GM18502 (cell line): ENCODE measurements around the gene WDR48.

ENCODE experiments used
- ATAC-seq: cut with Tn5 transposase; IDR thresholded peaks from one replicate; pipeline ENCODE4 v1.9.1; 2021; ENCODE audit warnings: mild to moderate bottlenecking; ENCODE audit not compliant: unreplicated experiment, poor library complexity

WDR48 gene

DNA sequence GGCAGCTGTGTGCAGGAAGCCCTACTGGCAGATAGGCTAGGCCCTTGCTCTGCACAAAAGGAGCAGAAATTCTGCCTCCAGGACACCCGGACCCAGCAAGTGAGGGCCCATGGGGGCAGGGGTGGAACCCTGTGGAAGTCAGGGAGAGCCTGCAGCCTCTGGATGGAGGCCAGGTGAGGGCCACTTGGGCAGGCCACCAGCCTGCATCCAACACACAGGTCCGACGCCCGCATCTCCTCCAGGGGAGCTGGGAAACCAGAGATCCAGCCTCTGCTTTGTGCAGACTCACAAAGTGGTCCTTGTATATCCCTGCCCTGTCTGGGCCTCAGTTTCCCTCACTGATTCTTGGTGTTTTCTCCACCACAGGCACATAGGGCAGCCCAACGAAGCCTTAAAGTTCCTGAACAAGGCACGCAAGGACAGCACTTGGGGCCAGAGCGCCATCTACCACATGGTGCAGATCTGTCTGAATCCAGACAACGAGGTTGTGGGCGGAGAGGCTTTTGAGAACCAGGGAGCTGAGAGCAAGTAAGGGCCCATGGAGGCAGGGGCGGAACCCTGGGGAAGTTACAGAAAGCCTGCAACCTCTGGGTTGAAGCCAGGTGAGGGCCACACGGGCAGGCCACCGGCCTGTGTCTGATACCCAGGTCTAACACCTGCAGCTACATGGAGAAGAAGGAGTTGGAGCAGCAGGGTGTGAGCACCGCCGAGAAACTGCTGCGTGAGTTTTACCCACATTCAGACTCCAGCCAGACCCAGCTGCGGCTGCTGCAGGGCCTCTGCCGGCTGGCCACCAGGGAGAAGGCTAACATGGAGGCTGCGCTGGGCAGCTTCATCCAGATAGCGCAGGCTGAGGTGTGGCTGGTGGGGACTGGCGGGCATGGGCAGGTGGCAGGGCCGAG is 85.0 kb downstream of the WDR48 start:
- ATAC-seq: no peak

DNA sequence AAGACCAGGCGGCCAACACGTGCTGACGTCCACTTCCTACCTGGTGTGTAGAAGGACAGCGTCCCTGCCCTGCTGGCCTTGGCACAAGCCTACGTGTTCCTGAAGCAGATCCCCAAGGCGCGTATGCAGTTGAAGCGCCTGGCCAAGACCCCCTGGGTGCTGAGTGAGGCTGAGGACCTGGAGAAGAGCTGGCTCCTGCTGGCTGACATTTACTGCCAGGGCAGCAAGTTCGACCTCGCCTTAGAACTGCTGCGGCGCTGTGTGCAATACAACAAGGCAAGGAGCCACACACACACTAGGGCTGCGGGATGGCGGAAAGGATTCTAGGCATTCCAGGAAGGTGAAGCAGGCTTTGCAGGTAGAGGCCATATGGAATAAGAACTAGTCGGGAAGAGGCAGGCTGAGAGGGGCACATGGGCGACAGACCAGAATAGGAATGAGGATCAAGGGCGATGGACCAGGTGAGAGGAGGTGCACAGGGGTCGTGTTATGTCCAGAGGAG is 85.7 kb downstream of the WDR48 start:
- no peak for ATAC-seq

DNA sequence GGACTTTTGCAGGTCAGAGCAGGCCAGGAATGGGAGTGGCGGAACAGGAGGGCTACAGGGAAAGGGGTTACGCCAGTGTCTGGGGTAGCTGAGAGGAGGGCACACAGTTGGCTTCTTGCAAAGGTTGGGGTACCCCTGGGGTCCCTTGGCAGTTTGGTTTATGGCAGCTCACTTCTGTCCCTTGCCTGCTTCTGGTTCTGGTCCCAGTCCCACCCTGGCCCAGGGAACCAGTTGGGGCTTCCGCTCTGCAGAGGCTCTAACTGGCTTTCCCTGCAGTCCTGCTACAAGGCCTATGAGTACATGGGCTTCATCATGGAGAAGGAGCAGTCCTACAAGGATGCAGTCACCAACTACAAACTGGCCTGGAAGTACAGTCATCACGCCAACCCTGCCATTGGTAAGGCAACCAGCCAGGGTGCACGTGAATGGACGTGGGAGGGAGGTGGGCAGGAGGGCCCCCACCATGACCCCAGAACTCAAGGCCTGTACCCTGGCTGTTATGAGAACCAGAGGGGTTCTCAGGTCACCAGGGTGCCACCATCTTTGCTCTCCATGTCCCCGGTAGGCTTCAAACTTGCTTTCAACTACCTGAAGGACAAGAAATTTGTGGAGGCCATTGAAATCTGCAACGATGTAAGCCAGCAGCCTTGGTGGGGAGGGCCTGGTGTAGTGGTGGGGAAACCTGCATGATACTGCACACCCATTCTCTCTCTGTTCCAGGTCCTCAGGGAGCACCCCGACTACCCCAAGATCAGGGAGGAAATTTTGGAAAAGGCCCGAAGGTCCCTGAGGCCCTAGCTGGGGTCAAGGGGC is 86.4 kb downstream of the WDR48 start:
- no peak for ATAC-seq

DNA sequence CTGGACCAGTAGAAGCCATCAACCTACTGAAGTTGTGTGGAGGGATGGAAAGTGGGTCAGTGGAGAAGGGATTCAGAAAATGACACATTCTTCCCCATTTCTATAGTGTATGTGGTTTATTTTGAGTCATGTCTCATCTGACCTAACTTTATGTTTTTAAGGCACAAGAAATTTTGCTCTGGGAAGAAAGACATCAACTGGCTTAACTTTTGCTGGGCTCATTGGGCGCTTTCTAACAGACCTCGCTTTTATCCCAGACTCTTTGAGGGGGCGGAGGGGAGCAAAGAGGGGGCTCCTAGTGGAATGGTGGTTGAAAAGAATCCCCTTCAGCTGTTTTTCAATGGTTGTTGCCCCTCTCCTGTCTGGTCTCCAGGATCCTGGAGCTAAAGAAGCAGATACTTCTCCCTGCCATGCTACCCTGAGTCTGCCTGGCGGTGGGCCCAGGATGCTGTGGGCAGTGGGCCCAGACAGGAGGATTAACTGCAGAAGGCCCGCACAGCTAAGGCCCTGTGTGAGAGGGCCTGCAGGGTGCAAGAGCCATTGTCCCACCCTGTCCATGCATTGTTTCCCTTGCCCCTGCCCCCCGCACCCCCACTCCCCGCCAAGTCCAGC is 87.1 kb downstream of the WDR48 start:
- no peak for ATAC-seq

DNA sequence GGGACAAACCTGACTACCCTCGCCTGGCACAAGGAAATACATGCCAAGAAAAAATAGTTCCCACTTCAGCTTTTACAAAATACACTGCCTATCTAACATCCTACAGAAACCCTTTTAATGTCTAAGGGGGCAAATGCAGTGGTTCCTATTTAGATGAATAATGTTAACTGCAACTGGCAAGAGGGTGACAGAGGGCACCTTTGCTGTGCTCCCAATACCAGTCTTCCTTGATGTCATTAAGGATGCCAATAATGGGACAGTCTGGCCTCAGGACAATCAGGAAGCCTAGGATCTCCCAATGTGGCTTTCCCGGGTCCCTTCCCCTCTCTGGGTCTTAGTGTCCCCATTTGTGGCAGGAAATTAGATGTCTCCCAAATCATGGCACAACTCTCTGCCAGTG is 87.6 kb downstream of the WDR48 start:
- no peak for ATAC-seq

DNA sequence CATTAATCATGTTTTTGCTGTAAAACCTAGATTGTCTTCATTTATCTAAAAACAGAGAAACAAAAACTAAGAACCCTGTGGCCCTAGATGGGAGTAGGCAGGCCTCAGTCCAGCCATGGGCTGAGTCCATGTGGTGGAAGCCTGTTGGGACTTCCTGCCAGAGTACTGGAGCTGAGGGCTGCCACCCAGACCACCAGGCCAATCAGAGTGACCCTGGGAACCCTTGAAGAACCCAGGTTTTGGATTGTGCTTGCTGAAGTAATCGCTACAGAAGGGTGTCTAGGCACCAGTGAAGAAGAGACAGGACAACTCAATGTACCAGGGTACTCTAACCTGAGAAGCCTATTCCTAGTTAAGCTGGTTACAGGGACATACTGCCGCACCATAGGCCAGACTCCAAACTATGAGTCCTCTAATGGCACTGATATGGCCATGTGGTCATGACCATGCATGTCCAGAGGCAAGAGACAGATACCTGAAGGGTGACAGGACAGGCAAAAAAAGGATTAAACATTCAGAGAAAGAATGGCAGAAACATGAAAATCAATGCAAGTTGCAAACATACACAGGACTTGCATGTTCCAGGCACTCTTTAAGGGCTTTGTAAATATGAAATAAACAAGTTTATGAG is 88.6 kb downstream of the WDR48 start:
- no peak for ATAC-seq

DNA sequence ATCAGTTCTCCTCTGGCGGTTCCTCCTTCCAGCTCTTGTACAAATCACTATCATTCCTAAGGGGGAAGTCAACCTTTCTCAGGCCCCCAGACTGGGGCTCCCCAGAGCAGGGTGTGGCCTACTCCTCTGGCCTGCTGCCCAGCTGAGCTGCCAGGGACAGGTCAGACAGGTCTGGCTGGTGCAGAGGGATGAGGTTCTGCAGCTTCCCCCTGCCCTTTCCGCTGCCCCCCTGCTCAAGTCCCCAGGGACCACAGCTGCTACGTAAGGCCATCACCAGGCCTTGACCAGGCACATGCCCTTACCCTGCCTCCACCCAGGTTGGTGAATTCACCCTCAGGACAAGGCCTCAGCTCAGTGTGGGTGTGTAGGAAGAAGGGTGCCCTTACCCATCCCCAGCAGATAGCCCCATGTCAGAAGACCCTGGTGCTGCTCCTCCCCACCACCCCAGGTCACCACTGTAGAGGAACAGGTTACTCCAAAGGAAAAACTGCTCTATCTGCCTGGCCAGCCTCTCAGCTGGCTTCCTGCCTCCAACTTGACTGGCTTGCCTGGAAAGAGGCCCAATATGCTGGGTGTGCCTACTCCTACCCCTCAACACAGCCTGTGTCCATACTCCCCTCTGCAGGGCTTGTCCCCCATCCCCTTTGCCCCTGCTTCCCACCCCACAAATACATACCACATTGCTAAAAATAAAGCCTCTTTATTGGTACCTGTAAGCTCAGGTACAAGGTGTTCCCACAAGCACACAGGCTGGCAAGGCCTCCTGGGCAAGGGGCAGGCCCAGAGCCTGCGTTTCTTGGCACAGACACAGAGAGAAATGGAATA is 89.6 kb downstream of the WDR48 start:
- no peak for ATAC-seq

DNA sequence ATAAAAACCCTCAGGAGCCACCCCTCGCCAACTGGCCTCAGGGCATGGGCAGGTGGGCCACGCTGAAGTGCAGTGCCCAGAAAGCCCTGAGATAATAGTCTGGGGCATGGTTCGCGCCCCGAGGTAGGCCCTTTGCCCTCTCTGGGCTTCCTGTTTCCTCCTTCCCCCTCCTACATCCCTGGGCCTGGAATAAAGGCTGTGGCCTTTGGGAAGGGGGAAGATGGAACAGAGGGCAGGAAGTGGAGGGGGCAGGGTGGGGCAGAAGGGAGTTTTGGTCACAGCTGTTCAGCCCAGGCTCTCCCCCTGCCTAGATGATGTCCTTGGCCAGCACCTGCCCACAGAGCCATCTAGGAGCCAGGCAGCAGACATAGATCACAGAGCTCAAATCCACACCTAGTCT is 90.3 kb downstream of the WDR48 start:
- no peak for ATAC-seq

DNA sequence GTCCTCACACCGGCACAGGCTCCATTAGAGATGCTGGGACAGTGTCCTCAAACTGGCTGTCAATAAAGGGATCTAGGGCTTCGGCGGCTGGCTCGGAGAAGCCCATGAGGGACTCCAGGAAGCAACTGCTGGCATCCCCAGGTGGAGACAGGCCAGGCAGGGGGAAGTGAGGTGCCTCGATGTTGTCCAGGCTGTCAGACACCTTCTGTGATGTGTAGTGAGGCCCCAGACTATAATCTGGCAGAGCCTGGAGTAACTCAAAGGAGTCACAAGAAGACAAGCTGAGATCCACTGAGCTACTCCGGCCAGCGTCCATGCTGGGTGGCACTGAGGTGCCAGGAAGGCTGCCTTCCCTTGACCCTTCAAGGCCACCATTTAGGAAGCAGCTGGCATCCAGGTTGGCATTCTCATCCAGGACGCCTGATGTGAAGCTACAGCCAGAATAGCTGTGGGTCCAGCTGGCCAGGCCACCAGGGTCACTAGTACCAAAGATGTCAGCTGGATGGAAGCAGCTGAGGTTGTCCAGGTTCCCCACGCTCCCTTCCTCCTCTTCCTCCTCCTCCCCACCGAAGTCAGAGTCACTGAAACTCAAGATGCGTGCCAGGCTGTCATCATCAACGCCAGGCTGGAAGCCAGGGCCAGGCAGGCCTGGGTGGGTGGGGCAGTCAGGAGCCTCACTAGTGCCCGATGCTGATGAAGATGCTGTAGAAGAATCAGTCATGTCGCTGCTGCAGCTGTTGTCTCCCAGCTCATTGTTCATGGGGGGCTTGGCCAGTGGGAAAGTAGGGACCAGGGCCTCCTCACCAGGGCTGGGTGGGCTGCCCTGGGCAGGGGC is 91.5 kb downstream of the WDR48 start:
- ATAC-seq: no peak

DNA sequence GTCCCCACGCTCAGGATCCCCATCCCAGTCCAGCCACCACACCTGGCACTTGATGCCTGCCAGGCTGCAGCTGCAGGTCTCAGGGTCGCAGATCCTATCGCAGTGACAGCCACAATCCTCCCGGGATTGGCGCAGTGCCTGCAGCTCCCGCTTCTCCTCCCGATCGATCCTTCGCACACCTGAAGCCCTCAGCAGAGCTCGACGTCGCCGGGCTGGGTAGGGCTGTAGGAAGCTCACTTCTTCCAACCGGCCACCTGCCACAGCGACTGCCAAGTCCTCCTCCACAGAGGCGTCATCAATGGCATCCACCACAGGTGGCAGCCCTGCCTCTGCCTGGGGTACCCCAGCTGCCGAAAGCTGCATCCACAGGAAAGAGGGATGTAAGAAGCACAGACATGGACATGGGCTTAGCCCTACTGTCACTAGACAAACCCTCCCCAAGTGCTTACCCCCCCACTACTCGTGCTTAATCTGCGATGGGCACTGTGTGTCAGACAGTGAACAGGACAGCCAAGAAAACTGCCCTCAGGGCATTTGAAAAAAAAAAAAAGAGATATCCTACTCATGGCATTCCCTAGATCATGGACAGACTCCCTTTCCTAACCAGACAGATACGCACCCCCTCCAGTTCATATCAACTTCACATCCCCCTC is 92.4 kb downstream of the WDR48 start:
- ATAC-seq: no peak

DNA sequence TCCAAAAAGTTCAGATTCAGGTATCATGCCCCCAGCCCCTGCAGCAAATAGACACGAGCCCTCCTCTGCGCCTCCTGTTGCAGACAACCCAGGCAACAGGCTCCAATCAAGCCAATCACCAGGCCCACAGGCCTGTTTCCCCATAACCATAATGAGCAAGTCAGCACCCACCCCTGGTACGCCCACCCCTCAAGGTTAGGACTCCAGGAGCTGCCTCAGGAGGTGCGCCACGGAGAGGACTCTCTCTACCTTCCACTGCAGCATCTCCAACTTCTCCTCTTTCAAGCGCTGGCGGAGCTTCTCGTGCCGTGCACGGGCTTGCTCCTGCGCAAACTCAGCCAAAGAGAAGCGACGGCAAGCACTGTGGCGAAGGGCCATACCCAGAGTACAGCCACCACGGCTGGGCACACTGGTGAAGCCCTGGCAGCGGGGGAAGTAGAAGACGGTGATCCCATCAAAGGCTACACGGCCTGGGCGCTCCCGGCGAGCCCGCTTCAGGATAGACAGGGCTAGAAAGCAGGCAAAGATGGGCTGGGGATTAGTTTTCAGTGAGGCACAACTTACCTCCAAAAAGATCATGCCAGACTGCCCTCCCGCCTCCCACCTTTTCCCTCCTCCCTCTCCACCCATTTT is 93.0 kb downstream of the WDR48 start:
- ATAC-seq: no peak

DNA sequence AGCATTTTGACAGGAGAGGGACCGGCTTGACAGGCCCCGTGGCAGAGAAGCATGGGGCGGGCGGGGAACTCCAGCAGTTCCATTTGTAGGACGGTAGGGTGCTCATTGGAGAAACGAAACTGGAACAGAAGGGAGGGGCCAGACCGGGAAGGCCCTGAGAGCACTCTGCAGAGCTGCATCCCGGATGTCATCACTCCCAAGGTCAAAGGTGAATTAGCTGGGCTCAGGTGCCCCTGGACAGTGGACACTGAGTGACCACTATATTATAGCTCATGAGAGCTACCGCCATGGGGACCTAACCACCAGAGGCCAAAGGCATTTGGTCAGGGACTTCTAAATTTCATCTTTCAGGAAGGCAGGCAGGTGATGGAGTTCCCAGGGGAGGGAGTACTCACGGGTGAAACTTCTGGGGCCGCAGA is 94.3 kb downstream of the WDR48 start:
- ATAC-seq: no peak
